Measurements from ENCODE around the gene MOCS1.

The MOCS1 gene

GRCh38 chr6:39923394-39923793, 10.9 kb downstream of the MOCS1 start:
- no peak for DNase-seq

DNA sequence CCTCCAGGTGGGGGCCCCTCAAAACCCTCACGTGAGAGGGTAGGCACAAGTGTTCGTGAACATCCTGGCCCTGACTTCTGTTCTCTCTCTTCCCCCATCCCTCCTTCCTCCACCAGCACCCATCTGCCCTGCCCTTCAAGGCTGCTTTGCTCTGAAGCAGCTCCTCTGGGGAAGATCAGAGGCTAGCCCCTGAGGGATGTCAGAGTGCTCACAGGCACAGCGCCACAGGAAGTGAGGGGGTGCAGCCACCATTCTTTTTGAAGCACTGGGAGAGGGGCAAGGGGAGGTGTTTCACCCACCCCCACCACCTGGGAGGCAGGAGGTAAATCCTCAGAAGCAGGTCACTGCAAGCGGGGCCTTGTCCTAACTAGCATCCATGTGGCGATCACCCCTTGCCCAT, 11.4 kb downstream of the MOCS1 start:
- DNase-seq: no peak

DNA sequence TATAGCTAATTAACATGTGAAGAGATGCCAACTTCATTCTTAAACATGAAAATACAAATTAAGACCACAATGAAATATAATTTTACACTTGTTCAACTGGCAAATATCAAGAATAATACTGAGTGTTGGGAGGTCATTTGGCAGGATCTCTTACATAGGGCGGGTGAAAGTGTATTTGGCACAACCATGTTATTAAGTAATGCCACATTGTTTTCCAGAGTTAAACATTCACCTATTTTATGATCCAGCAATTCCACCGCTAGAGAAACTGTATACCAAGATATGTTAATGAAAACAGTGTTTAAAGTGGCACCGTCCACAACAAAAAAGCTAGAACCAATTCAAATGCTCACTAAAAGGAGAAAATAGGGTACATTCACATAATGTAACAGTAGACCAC, 14.1 kb downstream of the MOCS1 start:
- DNase-seq: no peak

DNA sequence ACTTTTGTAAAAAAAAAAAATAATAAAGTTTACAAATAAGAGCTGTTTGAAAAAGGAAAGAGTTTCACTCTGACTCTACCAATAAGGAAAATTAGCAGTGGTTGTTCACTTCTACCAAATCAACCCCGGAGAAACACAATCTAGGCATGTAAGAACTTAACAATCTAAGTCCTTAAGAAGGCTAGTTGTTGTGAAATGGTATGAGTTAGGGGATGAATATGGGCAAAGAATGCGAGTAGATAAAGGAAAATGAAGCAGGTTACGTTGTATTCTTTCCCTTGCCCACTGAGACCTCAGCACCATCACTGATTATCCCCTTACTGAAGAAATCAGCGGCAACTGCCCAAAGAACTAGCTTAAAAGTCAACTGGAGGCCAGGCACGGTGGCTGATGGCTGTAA, 15.4 kb downstream of the MOCS1 start:
- no peak for DNase-seq

GRCh38 chr6:39917981-39918380, 16.3 kb downstream of the MOCS1 start:
- DNase-seq: no peak

DNA sequence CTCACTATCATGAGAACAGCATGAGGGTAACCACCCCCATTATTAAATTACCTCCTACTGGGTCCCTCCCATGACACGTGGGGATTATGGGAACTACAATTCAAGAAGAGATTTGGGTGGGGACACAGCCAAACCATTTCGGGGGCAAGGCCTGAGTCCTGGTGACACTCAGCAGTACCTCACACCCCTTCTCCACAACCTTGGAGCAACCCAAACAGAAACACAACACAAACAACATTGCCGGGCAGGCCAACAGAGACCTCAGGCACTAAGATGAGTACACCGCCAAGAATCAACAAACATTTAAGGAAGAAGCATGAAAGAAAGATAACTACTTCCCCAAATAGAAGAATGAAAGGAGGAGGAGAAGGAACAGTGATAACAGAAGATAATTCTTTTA, 16.9 kb downstream of the MOCS1 start:
- DNase-seq: no peak

- no peak for DNase-seq
Observed at GRCh38 chr6:39915866-39916265, 18.4 kb downstream of the MOCS1 start.

GRCh38 chr6:39914239-39914638, 20.0 kb downstream of the MOCS1 start:
- no peak for DNase-seq

DNA sequence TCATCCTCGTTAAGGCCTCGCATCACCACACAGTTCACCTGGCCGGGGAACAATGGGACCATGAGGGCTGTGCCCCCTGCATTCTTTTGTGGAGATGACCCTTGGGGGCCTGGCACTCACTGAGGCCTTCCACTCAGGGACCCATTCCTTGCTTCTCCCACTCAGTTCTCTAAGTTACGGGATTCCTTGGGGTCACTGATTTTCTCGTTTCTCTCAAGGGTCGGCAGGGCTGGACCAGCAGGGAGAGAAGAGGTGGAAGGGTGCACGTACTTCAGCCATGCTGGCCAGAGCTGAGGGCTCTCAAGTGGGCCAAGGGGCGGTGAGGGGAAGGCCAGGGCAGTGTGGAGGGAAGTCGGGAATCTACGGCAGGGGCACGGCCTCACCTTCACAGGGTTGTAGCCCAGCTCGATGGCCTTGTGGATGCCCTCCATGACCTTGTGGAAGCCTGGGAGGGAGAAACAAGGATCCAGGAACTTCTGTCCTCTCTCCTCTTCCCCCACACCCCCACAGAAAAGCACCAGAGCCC, 20.8 kb downstream of the MOCS1 start:
- DNase-seq: no peak

DNA sequence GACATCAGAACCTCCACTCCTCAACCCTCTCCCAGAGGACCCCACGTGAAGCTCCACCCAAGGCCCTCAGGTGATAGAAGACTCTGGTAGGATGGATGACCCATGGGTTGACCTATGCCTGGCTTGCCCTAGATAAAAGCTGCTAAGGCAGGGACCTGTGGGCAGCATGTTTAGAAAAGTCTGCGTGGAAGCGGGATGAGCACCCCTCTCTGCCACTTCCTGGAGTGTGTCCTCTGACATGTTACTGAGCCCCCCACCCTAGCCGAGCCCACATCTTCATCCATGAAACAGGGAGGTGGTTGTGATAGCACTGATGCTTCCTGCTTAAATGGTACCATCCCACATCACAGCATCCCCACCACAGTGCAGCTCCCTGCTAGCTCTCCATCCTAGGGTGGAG, 21.8 kb downstream of the MOCS1 start:
- DNase-seq: no peak

DNA sequence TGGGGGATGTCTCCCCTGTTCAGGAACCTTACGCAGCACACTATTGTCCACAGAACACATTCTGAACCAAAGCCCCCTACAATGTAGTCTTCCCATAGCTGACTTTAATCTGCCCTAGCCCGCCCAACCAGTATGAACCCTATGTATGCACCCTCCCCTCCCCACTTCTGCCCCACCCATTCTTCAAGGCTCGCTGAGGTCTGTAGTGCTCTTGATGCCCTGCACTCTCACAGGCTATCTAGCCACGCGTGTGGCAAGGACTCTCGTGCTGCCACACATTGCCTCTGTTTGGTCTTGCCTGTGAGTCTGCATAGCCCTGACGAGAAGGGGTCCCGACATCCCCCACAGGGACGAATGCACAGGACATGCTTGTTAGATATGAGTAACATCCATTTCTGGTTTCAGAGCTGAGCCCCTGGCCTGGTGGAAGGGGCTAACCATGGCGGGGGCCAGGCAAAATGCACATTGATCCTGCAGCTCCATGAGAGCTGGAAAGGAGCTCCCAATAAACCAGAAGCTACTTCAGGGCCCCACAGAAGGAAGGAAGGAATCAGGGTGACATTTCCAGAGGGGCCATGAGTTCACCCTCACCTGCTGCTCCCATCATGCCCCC, 22.6 kb downstream of the MOCS1 start:
- no peak for DNase-seq

DNA sequence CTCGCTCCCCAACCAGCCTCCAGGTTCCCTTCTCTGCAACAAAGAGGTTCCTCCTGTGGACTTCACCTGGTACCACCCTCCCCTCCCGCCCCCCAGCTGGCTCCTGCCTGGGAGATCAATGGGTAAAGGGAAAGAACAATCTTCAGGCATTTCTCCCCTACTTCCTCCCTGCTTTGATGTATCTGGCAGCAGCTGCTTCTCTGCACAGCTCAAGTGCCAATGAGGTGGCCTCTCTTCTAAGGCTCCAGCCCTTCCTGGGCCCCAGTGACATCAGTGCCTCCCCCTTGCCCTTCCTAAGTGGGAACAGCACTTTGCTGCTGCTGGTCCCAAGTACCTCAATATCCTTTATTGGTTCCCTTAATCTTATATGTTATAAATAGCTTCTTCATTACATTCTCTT, 23.5 kb downstream of the MOCS1 start:
- no peak for DNase-seq

DNA sequence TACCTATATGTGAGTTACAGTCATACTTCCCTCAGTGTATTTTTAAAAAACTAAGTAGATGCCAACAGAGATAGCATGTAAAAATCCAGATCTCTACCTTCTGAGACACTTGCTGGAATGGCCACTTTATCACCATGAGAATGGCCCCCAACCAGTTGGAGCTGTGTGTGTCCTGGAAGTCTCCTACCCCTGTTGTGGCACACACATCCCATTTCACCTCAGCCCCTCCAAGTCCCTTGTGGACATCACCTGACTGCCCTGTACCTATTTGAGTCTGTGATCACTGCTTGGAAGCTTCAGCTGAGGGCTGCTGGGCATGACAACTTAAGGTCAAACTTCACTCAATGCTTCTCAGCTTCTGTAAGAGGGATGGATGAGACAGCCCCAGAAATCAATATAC, 24.1 kb downstream of the MOCS1 start:
- DNase-seq: no peak

DNA sequence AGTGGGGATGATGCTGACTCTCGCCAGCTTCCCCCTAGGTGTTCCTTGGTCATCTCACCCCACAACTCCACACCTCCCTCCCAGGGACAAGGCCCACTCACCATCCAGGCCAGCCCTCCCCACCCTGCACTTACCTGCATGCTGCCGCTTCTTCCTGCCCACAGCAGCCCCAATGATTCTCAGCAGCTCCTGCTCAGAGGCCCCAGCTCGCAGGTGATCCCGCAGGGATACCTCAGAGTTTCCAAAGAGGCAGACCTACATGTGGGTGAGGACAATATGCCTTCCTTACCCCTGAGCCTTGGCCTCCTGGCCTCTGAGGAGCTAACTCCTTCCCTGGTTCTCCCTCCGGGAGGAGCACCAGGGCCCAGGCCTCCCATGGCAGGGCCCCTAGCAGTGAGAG, 24.6 kb downstream of the MOCS1 start:
- no peak for DNase-seq

DNA sequence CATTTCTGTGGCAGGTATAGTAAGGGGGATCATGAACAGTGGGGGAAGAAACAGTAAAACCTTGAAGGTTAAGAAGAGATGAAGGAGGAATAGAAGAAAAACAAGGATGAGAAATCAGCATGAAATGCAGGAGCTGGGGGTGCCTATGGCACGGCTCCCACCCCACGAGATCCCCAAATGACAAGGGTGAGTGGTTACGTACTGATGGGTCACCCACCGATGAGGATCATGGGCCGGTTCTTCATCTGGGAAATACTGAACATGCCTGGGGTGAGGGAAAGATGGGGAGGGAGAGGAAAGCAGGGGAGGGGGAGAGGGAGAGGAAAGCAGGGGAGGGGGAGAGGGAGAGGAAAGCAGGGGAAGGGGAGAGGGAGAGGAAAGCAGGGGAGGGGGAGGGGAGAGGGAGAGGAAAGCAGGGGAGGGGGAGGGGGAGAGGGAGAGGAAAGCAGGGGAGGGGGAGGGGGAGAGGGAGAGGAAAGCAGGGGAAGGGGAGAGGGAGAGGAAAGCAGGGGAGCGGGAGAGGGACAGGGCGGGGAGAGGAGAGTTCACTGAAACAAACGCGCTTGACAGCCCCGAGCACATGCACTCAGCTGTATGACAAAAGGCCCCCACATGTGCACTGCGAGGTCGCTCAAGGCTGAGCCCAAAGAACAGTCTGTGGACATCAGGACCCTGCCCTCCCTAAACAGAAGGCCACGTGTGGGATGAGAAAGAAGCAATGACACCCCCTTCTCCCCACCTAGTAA, 25.3 kb downstream of the MOCS1 start:
- DNase-seq: no peak

GRCh38 chr6:39907871-39908575, 26.2 kb downstream of the MOCS1 start:
- no peak for DNase-seq

DNA sequence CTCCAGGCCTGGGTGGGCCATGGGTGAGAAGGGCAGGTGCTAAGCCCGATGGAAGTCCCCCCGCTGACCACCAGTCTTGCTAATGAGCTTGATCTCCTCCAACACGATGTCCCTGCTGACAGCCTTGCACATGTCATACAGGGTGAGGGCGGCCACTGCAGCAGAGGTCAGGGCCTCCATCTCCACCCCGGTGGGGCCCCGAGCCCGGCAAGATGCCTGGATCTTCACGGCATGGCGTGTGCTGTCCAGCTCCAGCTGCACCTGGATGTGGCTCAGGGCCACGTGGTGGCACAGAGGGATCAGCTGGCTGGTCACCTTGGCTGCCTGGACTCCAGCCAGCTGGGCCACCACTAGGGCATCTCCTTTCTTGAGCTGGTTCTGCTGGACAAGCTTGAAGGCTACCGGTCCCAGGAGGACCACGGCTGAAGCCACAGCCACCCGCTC, 27.9 kb downstream of the MOCS1 start:
- DNase-seq: no peak

GRCh38 chr6:39905640-39905975, 28.7 kb downstream of the MOCS1 start:
- DNase-seq: no peak

DNA sequence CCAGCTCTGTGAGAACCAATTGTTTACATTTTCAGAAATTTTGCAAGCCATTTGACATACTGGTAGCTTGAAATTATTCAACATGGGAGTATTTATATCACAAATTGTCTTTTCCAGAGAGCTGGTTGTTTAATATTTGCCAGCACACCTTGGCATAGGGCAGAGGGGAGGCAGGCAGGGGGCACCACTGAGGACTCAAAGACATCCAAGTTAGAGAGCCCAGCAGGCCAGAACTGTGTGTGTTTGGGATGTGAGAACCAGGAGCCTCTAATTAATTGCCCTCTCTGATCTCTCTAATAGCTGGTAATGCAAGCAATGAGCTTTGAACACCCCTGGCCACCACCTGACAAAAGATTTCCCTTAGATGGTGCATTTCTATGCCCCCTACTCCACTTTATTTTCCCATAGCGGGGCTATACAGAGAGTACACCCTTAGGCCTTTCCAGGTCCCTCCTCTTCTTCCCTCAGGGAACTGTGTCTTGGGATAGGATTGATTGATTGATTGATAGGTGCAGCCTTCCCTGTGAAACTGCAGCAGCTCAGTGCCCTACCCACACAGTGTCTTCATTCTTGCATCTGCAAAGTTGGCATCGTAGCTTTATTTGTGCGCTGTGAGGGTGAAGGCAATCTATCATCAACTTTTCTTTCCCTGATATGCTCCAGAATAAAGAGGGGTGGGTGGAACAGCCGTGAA, 29.2 kb downstream of the MOCS1 start:
- no peak for DNase-seq

DNA sequence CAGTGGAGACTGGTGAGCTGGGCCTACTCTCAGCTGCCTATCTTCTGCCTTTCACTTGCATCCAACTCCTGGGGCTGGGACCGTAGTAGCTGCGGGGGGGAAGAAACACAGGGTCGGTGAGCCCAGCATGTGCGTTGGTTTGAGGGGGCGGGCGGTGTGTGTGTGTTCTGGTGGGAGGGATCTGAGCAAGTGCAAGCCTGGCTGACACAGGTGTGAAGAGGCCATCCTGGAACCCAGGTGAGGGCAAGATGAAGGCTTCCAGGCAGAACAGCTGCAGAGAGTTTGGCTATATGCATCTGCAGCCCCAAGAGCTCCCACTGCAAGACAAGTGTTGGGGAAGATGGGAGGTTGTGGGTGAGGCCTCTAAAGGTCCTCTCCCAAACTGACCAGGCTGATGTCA, 30.6 kb downstream of the MOCS1 start:
- no peak for DNase-seq

GRCh38 chr6:39902786-39903465, 31.3 kb downstream of the MOCS1 start:
- DNase-seq: no peak

- no peak for DNase-seq
Observed at GRCh38 chr6:39902136-39902535, 32.1 kb downstream of the MOCS1 start.

DNA sequence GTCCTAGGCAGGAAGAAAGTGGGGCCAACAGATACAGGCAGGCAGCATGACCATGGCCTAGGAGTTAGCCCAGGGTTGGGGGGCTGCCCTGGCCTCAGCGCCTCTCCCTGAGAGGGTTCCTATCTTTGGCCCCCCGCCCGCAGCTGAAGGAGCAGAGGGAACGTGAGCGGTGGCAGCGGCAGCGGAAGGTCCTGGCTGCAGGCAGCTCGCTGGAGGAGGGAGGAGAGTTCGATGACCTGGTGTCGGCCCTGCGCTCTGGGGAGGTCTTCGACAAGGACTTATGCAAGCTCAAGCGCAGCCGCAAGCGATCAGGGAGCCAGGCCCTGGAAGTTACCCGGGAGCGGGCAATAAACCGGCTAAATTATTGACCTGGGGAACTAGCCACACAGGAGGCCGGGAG, 32.6 kb downstream of the MOCS1 start:
- no peak for DNase-seq
